Neural crest cell (in vitro differentiated cells): ENCODE data around the gene SSR3. TPM values are rescaled to one million over a fixed set of nuclear protein-coding genes. Genes with fewer than 3 reads are reported as not detected.

Experiments used
- DNase-seq: peaks from one replicate; pipeline ENCODE4 v3.0.0; 2021; ENCODE audit warnings: low read depth, mixed read lengths, low spot score
- H3K27ac Mint-ChIP-seq: one replicate; pipeline ENCODE4 v1.8.0; 2021; ENCODE audit warnings: mild to moderate bottlenecking, mixed read lengths; ENCODE audit not compliant: unreplicated experiment
- H3K27me3 Mint-ChIP-seq: 2 replicates; pipeline ENCODE4 v1.8.0; 2021; ENCODE audit warnings: low read depth, mild to moderate bottlenecking, mixed read lengths
- H3K36me3 Mint-ChIP-seq: 2 replicates; pipeline ENCODE4 v1.8.0; 2021; ENCODE audit warnings: low read depth, mild to moderate bottlenecking, mixed read lengths
- H3K4me1 Mint-ChIP-seq: 2 replicates; pipeline ENCODE4 v1.8.0; 2021; ENCODE audit warnings: mixed read lengths
- H3K4me3 Mint-ChIP-seq: one replicate; pipeline ENCODE4 v1.8.0; 2021; ENCODE audit warnings: mild to moderate bottlenecking, mixed read lengths
- H3K9me3 Mint-ChIP-seq: 2 replicates; pipeline ENCODE4 v1.8.0; 2021; ENCODE audit warnings: mixed read lengths
- total RNA-seq: library from RNA; stranded (reverse); gene quantifications from 2 replicates; pipeline ENCODE4 v1.2.1, GENCODE V29; 2021
- TF ChIP-seq, protein P1 (sequence below): fragments of 200-600 bp; sonication (generic); conservative IDR thresholded peaks from 2 replicates; pipeline ENCODE4 v1.5.0; 2021; ENCODE audit warnings: antibody characterized with exemption, mild to moderate bottlenecking

Gene SSR3
- total RNA-seq, 1 donor from 2014 or later = 136 TPM

DNA sequence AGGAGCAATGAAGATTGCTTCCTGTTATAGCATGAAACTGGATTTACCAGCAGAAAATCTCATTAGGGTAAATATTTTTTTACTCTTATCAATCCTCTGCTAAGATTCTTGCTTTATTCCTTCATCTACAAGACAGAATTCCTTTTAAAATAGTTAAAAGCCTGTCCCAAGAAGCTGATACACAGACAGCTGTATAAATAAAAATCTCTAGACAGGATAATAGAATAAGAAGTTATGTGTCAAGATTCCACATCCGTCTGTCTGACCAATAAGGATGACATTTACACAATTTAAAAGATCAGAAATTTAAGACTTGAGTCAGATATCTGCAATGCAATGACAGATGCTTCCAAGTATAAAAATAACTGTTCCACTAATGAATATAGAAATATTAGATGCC, 57.6 kb downstream of the SSR3 start:
- TF ChIP-seq, protein P1, sequence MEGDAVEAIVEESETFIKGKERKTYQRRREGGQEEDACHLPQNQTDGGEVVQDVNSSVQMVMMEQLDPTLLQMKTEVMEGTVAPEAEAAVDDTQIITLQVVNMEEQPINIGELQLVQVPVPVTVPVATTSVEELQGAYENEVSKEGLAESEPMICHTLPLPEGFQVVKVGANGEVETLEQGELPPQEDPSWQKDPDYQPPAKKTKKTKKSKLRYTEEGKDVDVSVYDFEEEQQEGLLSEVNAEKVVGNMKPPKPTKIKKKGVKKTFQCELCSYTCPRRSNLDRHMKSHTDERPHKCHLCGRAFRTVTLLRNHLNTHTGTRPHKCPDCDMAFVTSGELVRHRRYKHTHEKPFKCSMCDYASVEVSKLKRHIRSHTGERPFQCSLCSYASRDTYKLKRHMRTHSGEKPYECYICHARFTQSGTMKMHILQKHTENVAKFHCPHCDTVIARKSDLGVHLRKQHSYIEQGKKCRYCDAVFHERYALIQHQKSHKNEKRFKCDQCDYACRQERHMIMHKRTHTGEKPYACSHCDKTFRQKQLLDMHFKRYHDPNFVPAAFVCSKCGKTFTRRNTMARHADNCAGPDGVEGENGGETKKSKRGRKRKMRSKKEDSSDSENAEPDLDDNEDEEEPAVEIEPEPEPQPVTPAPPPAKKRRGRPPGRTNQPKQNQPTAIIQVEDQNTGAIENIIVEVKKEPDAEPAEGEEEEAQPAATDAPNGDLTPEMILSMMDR = no peak
- no peak overlapping the region for H3K4me3 Mint-ChIP-seq
- H3K27me3 Mint-ChIP-seq = no peaks in the 10 kb centered on the region
- H3K4me1 Mint-ChIP-seq = peaks cover 5% of the 10 kb centered on the region
- H3K36me3 Mint-ChIP-seq = no peaks in the 10 kb centered on the region
- peaks cover 6% of the 10 kb centered on the region for H3K9me3 Mint-ChIP-seq
- DNase-seq = no peak
- no peak overlapping the region for H3K27ac Mint-ChIP-seq

DNA sequence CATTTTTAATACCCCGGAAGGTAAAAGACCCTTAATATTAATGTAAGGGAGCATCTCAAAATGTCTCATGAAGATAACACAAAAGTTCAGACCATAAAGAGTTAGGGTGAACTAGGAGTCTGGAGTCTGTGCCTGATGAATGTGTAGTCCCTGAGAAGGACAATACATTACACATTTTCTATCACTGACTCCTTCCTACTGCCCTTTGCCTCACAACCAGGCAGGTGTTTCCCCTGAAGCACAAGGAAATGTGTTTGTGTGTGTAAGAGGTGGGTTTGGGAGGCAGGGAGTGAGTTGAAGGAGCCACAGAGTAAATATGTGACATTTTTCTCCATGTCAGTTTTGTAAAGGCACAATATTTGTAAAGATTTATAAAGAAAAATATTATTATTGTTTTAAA, 59.1 kb downstream of the SSR3 start:
- Mint-ChIP-seq H3K36me3 (no peaks in the 10 kb centered on the region), H3K4me3 (no peak overlapping the region), H3K27ac (no peak overlapping the region), H3K4me1 (peaks cover 3% of the 10 kb centered on the region), H3K27me3 (no peaks in the 10 kb centered on the region), H3K9me3 (peaks cover 6% of the 10 kb centered on the region)
- TF ChIP-seq, protein P1 = no peak
- no peak for DNase-seq

DNA sequence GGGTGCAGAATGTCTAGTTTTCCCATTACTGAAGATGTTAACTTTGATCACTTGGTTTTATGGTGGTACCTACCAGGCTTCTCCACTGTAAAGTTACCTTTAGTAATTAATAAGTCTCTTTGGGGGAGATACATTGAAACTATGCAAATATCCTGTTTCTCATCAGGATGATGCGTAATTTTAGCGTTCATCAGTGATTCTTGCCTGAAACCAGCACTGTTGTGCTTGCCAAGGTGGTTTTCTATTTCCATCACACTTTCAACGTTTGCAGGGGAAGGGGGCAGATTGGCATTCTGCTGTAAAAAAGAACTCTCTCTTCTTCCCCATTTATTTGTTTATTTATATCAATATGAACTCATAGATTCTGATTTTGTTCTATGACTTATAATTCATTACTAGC, 61.0 kb downstream of the SSR3 start:
- Mint-ChIP-seq H3K4me3 (no peak overlapping the region), H3K27ac (no peak overlapping the region), H3K9me3 (peaks cover 6% of the 10 kb centered on the region), H3K27me3 (no peaks in the 10 kb centered on the region), H3K36me3 (no peaks in the 10 kb centered on the region), H3K4me1 (no peaks in the 10 kb centered on the region)
- no peak for DNase-seq
- TF ChIP-seq, protein P1 = no peak

DNA sequence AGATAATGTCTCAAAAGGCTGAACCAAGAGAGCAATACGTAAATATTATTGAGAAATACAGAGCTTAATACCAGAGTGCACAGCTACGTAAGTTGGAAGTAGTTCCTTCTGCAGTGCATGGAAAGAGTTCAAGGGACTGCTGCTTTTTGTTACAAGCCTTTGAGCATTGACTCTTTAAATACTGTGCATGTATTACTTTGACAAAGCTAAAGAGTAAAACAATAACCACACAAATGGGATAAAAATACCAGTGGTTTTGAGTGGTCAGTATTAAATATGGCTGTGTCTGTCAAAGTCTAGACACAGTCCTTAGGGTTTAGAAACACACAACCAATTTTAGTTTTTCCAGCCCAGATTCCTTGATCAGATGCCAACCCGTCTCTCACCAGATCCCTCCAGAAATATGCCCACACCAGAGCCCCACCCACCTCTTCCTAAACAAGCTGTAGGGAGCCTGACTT, 62.1 kb downstream of the SSR3 start:
- Mint-ChIP-seq H3K27ac (no peak overlapping the region), H3K4me1 (no peaks in the 10 kb centered on the region), H3K9me3 (peaks cover under 1% of the 10 kb centered on the region), H3K4me3 (no peak overlapping the region), H3K27me3 (no peaks in the 10 kb centered on the region), H3K36me3 (no peaks in the 10 kb centered on the region)
- TF ChIP-seq, protein P1 = no peak
- no peak for DNase-seq

DNA sequence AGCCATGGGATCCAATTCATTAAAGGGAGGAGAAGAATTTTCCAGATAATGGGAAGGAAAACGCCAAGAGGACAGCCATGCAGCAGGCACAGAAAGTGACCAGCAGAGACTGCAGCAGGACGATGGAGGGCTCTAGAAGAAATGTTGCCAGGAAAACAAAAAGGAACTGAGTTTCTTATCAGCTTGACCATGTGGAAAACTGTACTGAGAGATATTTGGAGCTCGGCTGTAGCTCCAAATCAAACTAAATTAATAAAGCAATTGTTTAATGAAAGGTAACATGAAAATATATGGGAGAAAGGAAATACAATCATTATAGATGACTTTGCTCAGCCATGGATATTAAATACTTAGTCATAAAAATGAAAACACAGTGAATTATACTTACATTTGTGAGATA, 63.7 kb downstream of the SSR3 start:
- H3K4me1 Mint-ChIP-seq = no peaks in the 10 kb centered on the region
- TF ChIP-seq, protein P1 = no peak
- H3K27me3 Mint-ChIP-seq = no peaks in the 10 kb centered on the region
- DNase-seq = no peak
- no peaks in the 10 kb centered on the region for H3K9me3 Mint-ChIP-seq
- H3K27ac Mint-ChIP-seq = no peak overlapping the region
- H3K4me3 Mint-ChIP-seq = no peak overlapping the region
- H3K36me3 Mint-ChIP-seq = no peaks in the 10 kb centered on the region

Other genes with a start within 250 kb of the SSR3 start
- 13.0 and 13.4 TPM in 2 replicates for gene TIPARP, start 119.5 kb upstream of the SSR3 start, total RNA-seq